Gastrocnemius medialis (tissue), 4 donors: ENCODE measurements around the gene WNK2. TPM values are rescaled to one million over a fixed set of nuclear protein-coding genes. Genes with fewer than 3 reads are reported as not detected.

Experiments used
- ATAC-seq, 2 donors: fragments of 150-250 bp; one replicate each; pipeline ENCODE4 v1.9.1; 2016
- DNase-seq, 2 donors: peaks; one replicate each; pipeline ENCODE4 v3.0.0-alpha.2; 2019
- H3K27ac ChIP-seq, 4 donors: fragments of 200-600 bp; sonication (generic); 1 replicate in 1 of 4; 2 replicates in 3 of 4; pipeline ENCODE4 v1.5.1; 2016 to 2018; ENCODE audit warnings: mild to moderate bottlenecking in 2 of 4, moderate library complexity in 1 of 4
- H3K27me3 ChIP-seq, 3 donors: fragments of 200-600 bp; sonication (generic) in 2 of 3; 1 replicate in 1 of 3; 2 replicates in 2 of 3; pipeline versions ENCODE4 v1.5.1 to v1.6.0; 2016 to 2019; ENCODE audit warnings: mild to moderate bottlenecking in 1 of 3, moderate library complexity in 1 of 3
- H3K36me3 ChIP-seq, 2 donors: fragments of 200-600 bp; sonication (generic) in 1 of 2; one replicate each; pipeline ENCODE4 v1.5.1; 2017 to 2018
- H3K4me1 ChIP-seq, 2 donors: fragments of 200-600 bp; sonication (generic) in 1 of 2; one replicate each; pipeline ENCODE4 v1.5.1; 2016 to 2017; ENCODE audit warnings: mild to moderate bottlenecking in 2 of 2
- H3K4me3 ChIP-seq, 4 donors: fragments of 200-600 bp; sonication (generic) in 3 of 4; 1 replicate in 1 of 4; 2 replicates in 3 of 4; pipeline ENCODE4 v1.5.1; 2016 to 2019; ENCODE audit warnings: mild to moderate bottlenecking in 2 of 4
- H3K9me3 ChIP-seq, 3 donors: fragments of 200-600 bp; sonication (generic) in 2 of 3; 1 replicate in 1 of 3; 2 replicates in 2 of 3; pipeline ENCODE4 v1.5.1; 2016 to 2019
- POLR2A ChIP-seq, 2 donors: fragments of 450-650 bp; IDR thresholded peaks; one replicate each; pipeline ENCODE4 v1.6.1; 2017; ENCODE audit warnings: antibody characterized with exemption in 2 of 2, mild to moderate bottlenecking in 2 of 2, moderate library complexity in 2 of 2
- in situ Hi-C, 4 donors: fragments of 200-750 bp; cut with MboI; loops; one replicate each; pipeline versions ENCODE4 v1.15.0 to v1.8.0; 2017; ENCODE audit warnings: low sequenced_read_pairs in 4 of 4
- intact Hi-C: fragments of 100-400 bp; cut with DNase I; formaldehyde crosslinking; loops from one replicate; pipeline ENCODE4 v1.15.1; 2023; ENCODE audit warnings: low total_unique reads
- total RNA-seq, 4 donors: library from RNA; depleted of rRNA; stranded (reverse); fragments of >200 nt; gene quantifications; one replicate each; pipeline versions ENCODE4 v1.1.0 to v1.2.3, GENCODE V29; 2016
- TF ChIP-seq, protein P1 (sequence below), 5 experiments: fragments of 450-650 bp in 3 of 5; fragments of 200-600 bp in 2 of 5; sonication (generic) in 2 of 5; IDR thresholded peaks in 4 of 5; conservative IDR thresholded peaks in 1 of 5; 1 replicate in 4 of 5; 2 replicates in 1 of 5; pipeline ENCODE4 v1.5.1; 2016 to 2019; ENCODE audit warnings: antibody characterized with exemption in 5 of 5, mild to moderate bottlenecking in 3 of 5, moderate library complexity in 3 of 5

The WNK2 gene
- total RNA-seq, 4 donors from 2014 or later: 11.3 to 43.0 (median 24.7) TPM

DNA sequence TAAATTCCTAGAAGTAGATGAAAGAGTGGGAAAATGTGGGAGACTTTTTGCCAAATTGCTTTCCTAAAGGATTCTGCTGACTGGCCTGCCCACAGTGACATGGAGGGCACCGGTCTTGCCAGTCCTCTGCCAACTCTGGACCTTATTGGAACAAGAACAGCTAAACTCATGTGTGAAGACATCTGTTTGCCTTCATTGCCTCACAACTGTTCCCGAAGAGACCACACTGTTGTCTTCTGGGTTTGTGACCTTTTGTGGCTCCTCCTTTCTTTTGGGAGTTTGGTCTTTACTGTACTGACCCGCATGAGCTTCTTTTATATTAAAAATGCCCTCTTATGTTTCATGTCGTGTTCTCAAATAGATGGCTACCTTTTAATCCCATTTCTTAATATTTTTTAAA is 16.1 kb upstream of the WNK2 start:
- H3K9me3 ChIP-seq: no peaks in the 10 kb centered on the region
- H3K4me3 ChIP-seq: no peak overlapping the region
- DNase-seq (no peak), ATAC-seq (peak; percentile 58 to 64)
- H3K36me3 ChIP-seq: no peaks in the 10 kb centered on the region
- TF ChIP-seq POLR2A (IDR thresholded peaks at IDR 0.05): no peak
- TF ChIP-seq, protein P1, sequence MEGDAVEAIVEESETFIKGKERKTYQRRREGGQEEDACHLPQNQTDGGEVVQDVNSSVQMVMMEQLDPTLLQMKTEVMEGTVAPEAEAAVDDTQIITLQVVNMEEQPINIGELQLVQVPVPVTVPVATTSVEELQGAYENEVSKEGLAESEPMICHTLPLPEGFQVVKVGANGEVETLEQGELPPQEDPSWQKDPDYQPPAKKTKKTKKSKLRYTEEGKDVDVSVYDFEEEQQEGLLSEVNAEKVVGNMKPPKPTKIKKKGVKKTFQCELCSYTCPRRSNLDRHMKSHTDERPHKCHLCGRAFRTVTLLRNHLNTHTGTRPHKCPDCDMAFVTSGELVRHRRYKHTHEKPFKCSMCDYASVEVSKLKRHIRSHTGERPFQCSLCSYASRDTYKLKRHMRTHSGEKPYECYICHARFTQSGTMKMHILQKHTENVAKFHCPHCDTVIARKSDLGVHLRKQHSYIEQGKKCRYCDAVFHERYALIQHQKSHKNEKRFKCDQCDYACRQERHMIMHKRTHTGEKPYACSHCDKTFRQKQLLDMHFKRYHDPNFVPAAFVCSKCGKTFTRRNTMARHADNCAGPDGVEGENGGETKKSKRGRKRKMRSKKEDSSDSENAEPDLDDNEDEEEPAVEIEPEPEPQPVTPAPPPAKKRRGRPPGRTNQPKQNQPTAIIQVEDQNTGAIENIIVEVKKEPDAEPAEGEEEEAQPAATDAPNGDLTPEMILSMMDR (IDR thresholded peaks at IDR 0.05 in 4 of 5, conservative IDR thresholded peaks at IDR 0.05 in 1 of 5): no peak
- H3K27ac ChIP-seq: peak overlapping the region in 1 of 4 donors; percentile 26
- intact Hi-C loops: no loop called here
- peaks cover 8 to 13% of the 10 kb centered on the region in 2 donors for H3K4me1 ChIP-seq
- in situ Hi-C loops: loop anchor here (10.0 to 25.0 kb wide), 3 partner anchors 137 to 794 kb away; partner anchors contain the start of gene BARX1 (in 2 of the 4)
- no peaks in the 10 kb centered on the region for H3K27me3 ChIP-seq

GRCh38 chr9:93168581-93168980 is 15.4 kb upstream of the WNK2 start:
- intact Hi-C loops: no loop called here
- DNase-seq (no peak), ATAC-seq (no peak)
- peaks cover 8 to 13% of the 10 kb centered on the region in 2 donors for H3K4me1 ChIP-seq
- H3K9me3 ChIP-seq: no peaks in the 10 kb centered on the region
- no peaks in the 10 kb centered on the region for H3K27me3 ChIP-seq
- TF ChIP-seq, protein P1 (IDR thresholded peaks at IDR 0.05 in 4 of 5, conservative IDR thresholded peaks at IDR 0.05 in 1 of 5): no peak
- no peak overlapping the region for H3K4me3 ChIP-seq
- peak overlapping the region in 1 of 4 donors; percentile 26 for H3K27ac ChIP-seq
- in situ Hi-C loops: loop anchor here (10.0 to 25.0 kb wide), 3 partner anchors 136 to 794 kb away; partner anchors contain the start of gene BARX1 (in 2 of the 4)
- no peaks in the 10 kb centered on the region for H3K36me3 ChIP-seq

DNA sequence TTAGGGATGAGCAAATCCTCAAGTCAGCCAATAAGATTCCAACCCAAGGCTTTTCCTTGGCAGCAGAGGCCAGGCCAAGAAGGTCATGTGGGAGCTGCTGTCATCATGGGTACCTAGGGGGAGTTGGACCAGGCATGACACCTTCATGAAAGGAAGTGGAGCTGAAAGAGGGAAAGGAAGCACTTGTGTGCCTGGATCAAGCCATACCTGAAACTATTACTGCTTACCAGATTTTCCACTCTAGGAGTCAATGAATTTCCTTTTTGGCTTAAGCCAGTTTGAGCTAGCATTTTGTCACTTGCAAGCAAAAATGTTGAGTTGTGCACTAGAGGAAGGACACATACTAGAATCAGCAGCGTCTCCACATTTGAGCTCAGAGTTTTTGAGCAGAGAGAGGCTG is 14.5 kb upstream of the WNK2 start:
- in situ Hi-C loops: loop anchor here (10.0 to 25.0 kb wide), 3 partner anchors 135 to 793 kb away; partner anchors contain the start of gene BARX1 (in 2 of the 4)
- TF ChIP-seq POLR2A (IDR thresholded peaks at IDR 0.05): no peak
- TF ChIP-seq, protein P1 (IDR thresholded peaks at IDR 0.05 in 4 of 5, conservative IDR thresholded peaks at IDR 0.05 in 1 of 5): no peak
- Histone ChIP-seq H3K9me3 (no peaks in the 10 kb centered on the region), H3K36me3 (no peaks in the 10 kb centered on the region), H3K27ac (no peak overlapping the region), H3K4me3 (no peak overlapping the region), H3K27me3 (no peaks in the 10 kb centered on the region), H3K4me1 (peaks cover 8 to 13% of the 10 kb centered on the region in 2 donors)
- no peak for DNase-seq
- intact Hi-C loops: no loop called here
- ATAC-seq: no peak

- Histone ChIP-seq H3K4me1 (peaks cover 8 to 13% of the 10 kb centered on the region in 2 donors), H3K4me3 (no peak overlapping the region), H3K9me3 (no peaks in the 10 kb centered on the region), H3K27ac (no peak overlapping the region), H3K27me3 (no peaks in the 10 kb centered on the region), H3K36me3 (no peaks in the 10 kb centered on the region)
- ATAC-seq (no peak), DNase-seq (no peak)
- intact Hi-C loops: no loop called here
- no peak for TF ChIP-seq POLR2A (IDR thresholded peaks at IDR 0.05)
- TF ChIP-seq, protein P1 (IDR thresholded peaks at IDR 0.05 in 4 of 5, conservative IDR thresholded peaks at IDR 0.05 in 1 of 5): no peak
- in situ Hi-C loops: loop anchor here (25.0 kb wide), 2 partner anchors 392 to 792 kb away; partner anchors contain the start of gene BARX1 (in 2 of the 4)
Observed at GRCh38 chr9:93170571-93170970, 13.4 kb upstream of the WNK2 start.
